ENCODE data around the gene TEDC1. TPM values are rescaled to one million over a fixed set of nuclear protein-coding genes. Genes with fewer than 3 reads are reported as not detected.

Gene TEDC1
- total RNA-seq, 3 donors from 2014 or later: 4.9 to 7.8 (median 6.7) TPM

DNA sequence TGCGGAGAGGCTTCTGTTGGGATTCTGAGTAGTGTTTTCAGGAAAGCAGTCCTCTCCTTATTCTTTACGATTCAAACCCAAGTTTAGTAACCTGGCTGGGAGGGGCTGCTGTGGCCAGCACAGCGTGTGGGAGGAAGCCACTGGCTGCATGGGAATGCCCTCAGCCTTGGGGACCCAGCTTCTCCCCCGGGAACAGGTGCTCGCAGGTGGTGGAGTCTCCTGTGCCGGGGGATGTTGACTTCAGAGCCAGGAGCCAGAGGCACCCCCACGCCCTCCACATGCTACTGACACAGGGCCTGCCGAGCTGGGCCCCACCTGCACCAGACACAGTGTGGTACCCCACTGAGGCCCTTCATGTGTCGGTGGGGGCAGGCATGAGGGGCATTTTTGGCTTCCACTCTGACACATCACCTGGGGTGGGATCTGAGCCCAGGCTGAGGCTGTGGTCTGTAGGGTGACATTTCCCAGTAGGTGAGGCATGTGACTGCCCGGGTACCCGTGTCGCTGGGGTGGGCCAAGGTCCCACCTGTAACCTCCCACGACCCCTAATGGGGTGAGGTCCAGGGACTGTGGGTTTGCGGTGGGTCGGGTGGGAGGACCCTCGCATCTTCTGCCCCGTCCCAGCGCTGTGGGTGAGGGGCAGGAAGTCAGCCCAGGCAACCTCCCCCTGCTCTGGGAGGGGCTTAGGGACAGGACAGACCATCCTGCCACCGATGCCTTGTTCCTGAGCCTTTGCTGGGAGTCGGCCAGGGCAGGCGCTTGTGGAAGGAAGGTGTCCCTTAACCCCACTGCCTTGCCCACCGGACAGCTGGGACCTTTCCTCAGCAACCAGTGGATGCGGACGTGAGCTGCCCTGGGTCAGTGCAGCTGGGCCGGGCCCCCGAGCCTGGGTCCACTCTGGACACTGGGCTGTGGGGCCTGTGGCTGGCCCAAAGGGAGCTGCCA, 44.9 kb upstream of the TEDC1 start:
- Histone ChIP-seq H3K4me3 (no peak overlapping the region), H3K27ac (no peak overlapping the region), H3K4me1 (no peaks in the 10 kb centered on the region), H3K9me3 (no peaks in the 10 kb centered on the region), H3K27me3 (no peaks in the 10 kb centered on the region), H3K36me3 (no peaks in the 10 kb centered on the region)
- intact Hi-C loops (cut with DNase I; ENCODE audit: low total_unique reads): no loop called here
- DNase-seq (ENCODE audit: low spot score in 2 of 2): no peak
- TF ChIP-seq POLR2A (IDR thresholded peaks at IDR 0.05) (no peak), POLR2AphosphoS5 (IDR thresholded peaks at IDR 0.05) (no peak)
- TF ChIP-seq, protein P1, sequence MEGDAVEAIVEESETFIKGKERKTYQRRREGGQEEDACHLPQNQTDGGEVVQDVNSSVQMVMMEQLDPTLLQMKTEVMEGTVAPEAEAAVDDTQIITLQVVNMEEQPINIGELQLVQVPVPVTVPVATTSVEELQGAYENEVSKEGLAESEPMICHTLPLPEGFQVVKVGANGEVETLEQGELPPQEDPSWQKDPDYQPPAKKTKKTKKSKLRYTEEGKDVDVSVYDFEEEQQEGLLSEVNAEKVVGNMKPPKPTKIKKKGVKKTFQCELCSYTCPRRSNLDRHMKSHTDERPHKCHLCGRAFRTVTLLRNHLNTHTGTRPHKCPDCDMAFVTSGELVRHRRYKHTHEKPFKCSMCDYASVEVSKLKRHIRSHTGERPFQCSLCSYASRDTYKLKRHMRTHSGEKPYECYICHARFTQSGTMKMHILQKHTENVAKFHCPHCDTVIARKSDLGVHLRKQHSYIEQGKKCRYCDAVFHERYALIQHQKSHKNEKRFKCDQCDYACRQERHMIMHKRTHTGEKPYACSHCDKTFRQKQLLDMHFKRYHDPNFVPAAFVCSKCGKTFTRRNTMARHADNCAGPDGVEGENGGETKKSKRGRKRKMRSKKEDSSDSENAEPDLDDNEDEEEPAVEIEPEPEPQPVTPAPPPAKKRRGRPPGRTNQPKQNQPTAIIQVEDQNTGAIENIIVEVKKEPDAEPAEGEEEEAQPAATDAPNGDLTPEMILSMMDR (IDR thresholded peaks at IDR 0.05): no peak

DNA sequence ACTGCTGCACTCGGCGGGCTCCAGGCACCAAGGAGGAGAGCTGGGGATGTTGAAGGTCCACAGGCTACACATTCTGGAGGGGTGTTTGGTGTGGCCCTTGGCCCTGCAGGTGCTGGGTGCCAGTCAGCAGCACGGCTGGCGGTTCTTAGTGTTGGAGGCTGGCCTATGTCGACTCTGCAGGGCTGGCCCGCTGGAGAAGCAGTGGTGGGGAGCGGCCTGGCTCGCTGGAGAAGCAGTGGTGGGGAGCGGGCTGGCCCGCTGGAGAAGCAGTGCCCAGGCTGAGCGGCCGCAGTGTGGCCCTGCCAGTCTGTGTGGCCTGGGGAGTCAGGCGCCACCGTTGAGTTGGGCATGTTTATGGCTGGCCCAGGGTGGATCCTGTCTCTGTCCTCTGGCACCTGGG, 44.1 kb upstream of the TEDC1 start:
- TF ChIP-seq POLR2AphosphoS5 (IDR thresholded peaks at IDR 0.05): no peak
- TF ChIP-seq POLR2A (IDR thresholded peaks at IDR 0.05): no peak
- TF ChIP-seq, protein P1 (IDR thresholded peaks at IDR 0.05): no peak
- Histone ChIP-seq H3K9me3 (no peaks in the 10 kb centered on the region), H3K4me3 (no peak overlapping the region), H3K27ac (no peak overlapping the region), H3K27me3 (no peaks in the 10 kb centered on the region), H3K36me3 (no peaks in the 10 kb centered on the region), H3K4me1 (no peaks in the 10 kb centered on the region)
- no peak for DNase-seq (ENCODE audit: low spot score in 2 of 2)
- intact Hi-C loops (cut with DNase I; ENCODE audit: low total_unique reads): no loop called here

DNA sequence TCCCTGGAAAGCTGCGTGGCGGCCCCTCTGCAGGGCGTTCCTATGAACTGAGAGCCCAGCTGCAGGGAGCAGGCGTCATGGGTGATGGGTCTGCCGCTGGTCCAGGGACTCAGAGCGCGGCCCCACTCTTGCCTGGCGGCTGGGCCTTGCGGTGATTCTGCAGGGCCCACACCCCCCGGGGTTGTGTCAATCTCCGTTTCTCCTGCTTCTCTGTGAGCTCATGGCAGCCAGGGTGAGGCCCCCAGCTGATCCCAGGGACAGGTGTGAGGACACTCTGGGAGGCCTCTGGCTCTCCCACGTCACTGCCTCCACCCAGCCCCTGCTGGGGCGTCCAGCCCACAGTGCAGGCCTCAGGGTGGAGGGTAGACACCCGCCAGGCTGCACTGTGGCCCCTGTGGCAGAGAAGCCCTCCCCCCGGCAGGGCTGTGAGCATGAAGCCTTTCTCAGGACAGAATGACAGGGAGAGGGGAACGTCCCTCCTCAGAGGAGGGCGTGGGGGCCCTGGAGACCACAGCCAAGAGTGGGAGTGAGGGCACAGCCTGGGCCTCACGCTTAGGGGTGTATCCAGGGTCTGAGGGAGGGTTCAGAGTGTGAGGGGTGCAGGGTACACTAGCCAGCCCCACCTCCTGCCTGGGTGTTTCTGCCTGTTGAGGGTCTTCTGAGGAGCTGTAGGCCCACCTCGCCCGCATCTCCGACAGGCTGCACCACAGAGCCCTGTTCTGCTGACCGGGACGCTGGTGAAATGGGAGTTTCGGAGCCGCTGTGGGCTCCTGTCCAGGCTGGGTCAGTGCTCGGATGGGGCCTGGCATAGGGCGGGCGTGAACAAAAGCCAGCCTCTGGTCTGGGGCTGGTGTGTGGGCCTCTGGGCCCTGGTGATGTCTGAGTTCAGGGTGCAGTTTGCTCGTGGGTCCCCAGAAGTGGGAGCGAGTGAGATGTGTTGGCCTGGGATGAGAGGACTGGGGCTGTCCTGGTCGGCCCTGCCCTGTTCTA, 43.1 kb upstream of the TEDC1 start:
- TF ChIP-seq POLR2AphosphoS5 (IDR thresholded peaks at IDR 0.05) (no peak), POLR2A (IDR thresholded peaks at IDR 0.05) (no peak)
- TF ChIP-seq, protein P1 (IDR thresholded peaks at IDR 0.05): no peak
- DNase-seq (ENCODE audit: low spot score in 2 of 2): no peak
- Histone ChIP-seq H3K4me1 (no peaks in the 10 kb centered on the region), H3K27me3 (no peaks in the 10 kb centered on the region), H3K9me3 (no peaks in the 10 kb centered on the region), H3K4me3 (no peak overlapping the region), H3K36me3 (no peaks in the 10 kb centered on the region), H3K27ac (peak overlapping the region in 1 of 2 donors; percentile 0)
- intact Hi-C loops (cut with DNase I; ENCODE audit: low total_unique reads): no loop called here

DNA sequence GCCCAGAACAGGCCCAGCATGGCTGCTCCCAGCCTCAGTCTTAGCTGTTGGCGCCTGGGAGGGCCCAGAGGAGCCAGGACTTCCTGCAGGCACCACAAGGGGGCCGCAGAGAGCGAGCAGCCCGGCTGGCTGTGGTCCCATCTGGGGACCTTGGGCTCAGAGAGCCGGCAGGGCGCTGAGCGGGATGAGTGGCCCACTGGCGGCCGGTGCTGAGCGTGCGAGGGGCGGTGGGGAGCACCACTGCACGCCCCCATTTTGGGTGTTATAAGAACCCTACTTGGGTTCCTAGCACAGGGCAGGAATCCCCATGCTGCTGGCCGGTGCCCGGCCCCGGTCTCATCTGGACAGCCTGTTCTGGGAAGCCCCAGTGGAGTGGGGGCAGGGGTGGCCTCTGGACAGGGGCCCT, 42.3 kb upstream of the TEDC1 start:
- Histone ChIP-seq H3K36me3 (no peaks in the 10 kb centered on the region), H3K27me3 (no peaks in the 10 kb centered on the region), H3K9me3 (no peaks in the 10 kb centered on the region), H3K4me3 (no peak overlapping the region), H3K4me1 (no peaks in the 10 kb centered on the region), H3K27ac (peak overlapping the region in 1 of 2 donors; percentile 0)
- DNase-seq (ENCODE audit: low spot score in 2 of 2): peak; percentile 37 to 76
- intact Hi-C loops (cut with DNase I; ENCODE audit: low total_unique reads): no loop called here
- TF ChIP-seq POLR2AphosphoS5 (IDR thresholded peaks at IDR 0.05) (no peak), POLR2A (IDR thresholded peaks at IDR 0.05) (no peak)
- TF ChIP-seq, protein P1 (IDR thresholded peaks at IDR 0.05): peak; percentile 63 to 84 (median 79)

Data from breast epithelium (tissue), 4 donors.